NCI-H2227 (cell line): ENCODE data around the gene ZSWIM6.
"Not testable (repeated sequence)": the region's sequence is repeated elsewhere in the genome, so short reads cannot be mapped to it uniquely, and the experiment has no call there.

Source experiments
- DNase-seq: peaks from one replicate; lab custom pipeline; 2025; ENCODE audit not compliant: unreplicated experiment; lab: John Stamatoyannopoulos, UW

The ZSWIM6 gene

DNA sequence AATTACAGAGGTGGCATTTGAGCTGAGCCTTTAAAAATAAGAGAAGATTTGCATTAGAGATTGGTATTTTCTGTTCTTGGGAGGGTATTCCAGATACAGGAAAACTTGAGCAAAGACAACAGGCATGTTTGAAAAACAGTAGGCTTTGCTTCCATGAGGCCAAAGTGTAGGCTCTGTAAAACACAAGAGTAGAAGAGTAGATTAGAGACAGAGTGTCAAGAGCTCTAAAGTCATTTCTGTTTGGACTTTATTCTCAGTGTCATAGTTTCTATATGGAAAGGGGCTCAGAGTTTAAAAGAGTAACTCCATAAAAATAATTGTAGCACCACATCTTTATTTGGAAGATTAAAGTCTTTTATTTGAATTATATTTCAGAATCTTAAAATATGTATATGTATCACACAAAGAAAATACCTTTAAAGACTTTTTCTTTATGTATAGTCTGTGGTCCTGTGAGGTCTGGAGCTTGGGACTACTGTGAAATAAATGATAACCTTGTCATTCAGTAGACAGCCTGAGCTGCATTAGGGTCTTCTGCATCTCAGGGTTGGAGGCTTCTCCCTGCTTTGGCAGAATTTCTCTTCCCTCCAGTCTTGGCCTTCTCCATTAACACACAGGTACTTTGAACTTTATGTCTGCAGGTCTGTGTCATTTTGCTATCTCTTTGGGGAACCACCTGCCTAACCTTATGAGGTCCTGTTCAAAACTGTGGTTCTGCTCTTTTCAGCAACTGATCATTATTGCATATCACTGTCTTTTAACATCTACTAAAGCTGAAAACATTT is 73.6 kb downstream of the ZSWIM6 start:
- DNase-seq = no peak

DNA sequence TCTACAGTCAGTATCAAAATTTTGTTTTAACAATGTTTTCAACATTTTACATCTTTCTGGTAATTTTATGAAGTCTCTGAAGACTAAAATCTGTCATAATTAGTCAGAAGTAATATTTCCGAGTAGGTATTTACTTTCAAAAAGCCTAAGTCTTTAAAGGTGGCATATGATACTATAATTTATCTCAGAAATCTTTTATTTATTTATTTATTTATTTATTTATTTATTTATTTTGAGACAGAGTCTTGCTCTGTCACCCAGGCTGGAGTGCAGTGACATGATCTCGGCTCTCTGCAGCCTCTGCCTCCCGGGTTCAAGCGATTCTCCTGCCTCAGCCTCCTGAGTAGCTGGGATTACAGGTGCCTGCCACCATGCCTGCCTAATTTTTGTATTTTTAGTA is 74.4 kb downstream of the ZSWIM6 start:
- DNase-seq = not testable (repeated sequence)

DNA sequence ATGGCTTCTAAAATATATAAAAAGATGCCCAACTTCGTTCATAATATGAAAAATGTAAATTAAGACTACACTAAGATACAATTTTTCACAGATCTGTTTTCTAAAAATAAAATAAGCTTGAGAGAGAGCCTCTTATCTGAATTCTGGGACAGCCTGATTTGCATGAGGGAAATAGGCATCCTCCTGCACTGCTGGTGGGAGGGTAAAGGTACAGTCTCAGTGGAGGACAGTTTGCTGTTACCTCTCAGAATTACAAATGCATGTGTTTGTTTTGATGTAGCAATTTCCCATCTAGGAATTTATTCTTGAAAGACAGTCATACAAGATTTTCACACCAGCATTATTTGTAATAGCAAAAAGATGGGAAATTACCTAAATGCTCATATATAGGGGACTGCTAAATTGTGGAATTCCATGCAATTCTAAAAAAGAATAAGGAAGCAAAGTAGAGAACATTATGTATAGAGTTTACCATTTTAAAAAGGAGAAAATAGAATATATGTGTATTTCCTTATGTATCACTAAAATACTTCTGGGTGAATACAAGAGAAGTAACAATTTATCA is 75.7 kb downstream of the ZSWIM6 start:
- no peak for DNase-seq

DNA sequence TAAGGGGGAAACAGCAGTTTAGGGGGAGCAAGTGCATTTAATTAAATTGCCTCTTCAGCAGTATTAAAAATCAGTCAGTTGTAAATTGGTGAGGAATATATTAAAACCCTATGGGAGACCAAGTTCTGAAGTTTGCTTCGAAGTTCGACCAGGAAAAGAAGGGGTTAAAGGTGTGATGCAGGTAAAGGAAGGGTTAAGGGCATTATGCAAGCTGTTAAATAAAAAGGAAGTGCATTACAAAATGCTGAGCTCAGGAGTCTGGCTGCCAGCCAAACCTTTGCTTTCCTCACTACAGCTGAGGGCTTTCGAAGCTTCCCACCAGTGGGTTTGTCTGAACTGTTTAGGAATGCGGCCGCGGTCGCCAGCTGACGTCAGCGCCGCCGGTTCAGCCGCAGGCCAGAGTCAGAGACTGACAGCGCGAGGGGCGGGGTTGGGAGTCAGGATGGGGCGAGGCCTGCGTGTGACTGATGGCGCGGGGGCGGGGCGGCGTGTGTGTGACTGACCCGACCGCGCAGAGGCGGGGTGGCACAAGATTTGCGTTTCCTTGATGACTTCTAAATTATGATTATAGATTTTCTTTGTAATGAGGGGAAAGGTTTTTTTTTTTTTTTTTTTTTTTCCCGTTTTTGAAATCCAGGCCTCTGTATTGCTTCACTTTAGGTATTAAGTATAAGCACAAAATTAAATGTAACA is 76.6 kb downstream of the ZSWIM6 start:
- DNase-seq = peak; percentile 93

DNA sequence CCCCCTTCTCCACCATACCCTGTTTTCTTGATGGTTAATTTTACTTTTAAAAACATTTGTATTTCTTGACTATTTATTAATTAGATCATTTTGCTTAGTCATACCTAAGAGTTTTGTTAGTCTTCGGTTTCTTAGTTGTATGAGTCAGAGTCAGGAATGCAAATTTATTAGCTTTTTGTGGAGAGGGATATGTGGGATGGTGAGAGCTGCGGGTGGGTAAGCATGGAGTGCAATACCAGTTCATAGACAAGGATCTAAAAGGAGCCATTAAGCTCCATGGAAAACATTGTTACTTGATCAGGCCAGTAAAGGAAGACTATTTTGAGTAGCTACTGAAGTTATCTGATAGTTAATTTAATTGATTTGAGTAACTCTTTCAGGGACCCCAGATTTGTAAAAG is 77.5 kb downstream of the ZSWIM6 start:
- DNase-seq = no peak

DNA sequence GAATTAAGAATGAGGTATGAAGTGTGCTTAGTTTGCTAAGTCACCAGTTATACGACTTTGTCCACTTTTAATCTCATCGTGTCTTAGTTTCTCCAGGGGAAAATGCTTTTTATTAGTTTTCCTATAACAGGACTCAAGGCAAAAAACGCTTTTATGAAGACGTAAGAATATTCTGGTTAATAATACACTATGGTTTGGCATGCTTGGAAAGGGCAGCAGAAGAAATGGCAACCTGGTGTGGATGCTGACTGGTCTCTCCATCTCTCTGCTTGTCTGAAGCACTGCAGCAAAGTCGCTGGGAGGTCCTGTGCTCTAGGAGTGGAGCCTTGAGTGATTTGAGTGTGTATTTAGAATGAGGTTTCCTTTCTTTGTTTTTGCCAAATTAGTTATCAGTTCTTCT is 78.8 kb downstream of the ZSWIM6 start:
- DNase-seq = no peak

DNA sequence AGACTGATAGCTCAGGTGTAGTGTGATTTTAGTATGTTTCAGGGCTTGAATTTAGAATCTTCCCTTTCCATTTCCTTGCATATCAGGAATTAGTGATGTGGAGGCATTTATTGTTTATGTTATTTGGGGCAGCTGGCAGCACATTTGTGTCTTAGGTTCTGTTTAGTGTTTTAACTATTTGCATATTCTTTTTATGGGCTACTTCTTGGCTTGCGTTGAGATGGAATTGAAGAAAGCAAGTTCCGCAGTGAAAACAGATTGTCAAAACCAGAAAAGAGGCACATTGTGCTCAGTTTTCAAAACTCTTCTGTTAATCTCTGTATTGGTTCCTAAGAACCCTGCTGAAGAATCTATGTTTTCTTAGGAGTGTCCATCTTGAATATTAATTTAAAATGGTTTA is 80.3 kb downstream of the ZSWIM6 start:
- no peak for DNase-seq

DNA sequence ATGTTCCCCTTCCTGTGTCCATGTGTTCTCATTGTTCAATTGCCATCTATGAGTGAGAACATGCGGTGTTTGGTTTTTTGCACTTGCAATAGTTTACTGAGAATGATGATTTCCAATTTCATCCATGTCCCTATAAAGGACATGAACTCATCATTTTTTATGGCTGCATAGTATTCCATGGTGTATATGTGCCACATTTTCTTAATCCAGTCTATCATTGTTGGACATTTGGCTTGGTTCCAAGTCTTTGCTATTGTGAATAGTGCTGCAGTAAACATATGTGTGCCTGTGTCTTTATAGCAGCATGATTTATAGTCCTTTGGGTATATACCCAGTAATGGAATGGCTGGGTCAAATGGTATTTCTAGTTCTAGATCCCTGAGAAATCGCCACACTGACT is 81.1 kb downstream of the ZSWIM6 start:
- DNase-seq = not testable (repeated sequence)

DNA sequence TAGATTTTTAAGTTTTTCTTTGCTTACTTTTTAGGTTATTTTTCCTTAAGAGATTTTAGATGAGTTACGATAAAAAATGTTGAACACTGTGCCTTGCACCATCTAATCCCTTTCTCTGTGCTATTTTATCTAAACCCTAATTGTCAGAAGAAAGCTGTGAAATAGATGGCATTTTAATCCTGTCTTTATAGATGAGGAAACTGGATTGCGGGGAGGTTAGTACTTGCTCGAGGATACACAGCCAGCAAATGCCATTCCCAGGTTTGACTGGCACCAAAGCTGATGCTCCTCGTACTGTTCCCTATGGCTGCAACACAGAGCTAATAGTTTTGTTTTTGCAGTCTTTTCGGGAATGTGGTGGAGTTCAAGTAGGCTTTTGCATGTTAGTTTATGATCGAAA is 82.7 kb downstream of the ZSWIM6 start:
- DNase-seq = no peak

DNA sequence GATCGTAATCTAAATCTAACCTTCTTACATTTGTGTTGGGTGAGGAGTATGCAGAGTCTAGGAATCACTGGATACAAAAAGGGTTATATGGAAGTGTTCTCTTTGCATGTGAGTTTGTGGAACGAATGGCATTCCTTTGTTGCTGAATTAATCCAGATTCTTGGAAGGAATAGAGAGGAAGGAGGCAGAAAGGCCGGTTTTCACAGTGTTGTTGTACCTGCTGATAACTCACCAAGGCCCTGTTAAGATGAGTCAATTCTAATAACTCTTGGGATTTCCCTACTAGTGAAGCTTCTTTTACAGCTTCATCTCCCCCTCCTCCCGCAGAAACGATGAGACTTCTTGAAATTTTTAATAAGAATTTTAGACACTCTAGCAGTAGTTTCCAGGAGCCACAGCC is 84.0 kb downstream of the ZSWIM6 start:
- no peak for DNase-seq

DNA sequence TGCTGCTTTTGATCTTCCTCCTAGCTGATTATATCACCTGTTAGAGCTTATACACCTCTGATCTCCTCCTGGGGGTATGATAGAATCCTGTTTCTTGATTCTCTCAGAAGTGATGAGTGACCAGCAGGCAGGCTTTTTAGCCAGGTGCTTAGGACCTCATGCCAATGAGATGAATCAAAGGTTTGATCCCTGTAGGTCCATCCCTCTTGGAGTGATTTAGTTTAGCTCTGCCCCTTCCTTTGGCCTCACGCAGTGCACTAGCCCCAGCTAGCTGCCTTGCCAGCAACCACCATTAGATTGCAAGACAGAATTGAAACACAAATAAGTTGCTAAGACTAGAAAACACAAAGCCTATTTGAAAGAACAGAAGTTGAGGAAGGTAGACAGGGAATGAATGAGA is 84.4 kb downstream of the ZSWIM6 start:
- DNase-seq = no peak

DNA sequence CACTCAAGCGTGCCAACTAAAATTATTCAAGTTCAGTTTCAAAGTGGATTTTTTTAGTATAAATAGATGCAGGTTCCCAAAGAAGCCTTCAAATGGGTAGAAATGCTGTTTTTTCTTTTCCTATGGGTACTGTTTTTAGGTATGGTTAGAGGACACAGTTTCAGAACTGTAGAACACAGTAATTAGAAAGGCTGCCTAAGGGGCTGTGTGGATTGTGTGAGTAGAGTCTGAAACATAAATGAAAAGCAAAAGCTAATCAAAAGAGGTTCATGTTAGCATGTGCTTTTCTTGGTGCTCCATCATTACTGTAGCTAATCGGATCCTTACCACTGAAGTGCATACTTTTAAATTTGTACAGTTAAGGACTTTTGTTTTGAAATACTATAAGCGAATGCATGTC is 85.3 kb downstream of the ZSWIM6 start:
- DNase-seq = no peak

DNA sequence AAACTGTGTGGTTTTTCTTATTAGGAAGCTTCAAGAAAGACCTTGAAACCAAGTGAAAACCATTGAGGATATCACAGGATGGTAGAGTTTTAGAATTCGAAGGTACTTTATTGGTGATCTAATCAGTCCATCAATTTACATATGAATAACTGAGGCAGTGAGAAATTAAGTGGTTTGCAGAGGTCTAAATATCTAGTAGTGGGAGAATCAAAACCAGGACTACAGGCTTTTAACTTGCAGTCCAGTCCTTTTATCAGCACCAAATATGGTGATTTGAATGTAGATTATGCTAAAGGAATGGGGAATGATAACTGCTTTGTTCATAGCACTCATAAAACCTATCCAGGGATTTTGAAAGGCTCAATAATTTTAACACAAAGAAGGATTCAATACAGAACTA is 85.8 kb downstream of the ZSWIM6 start:
- no peak for DNase-seq

DNA sequence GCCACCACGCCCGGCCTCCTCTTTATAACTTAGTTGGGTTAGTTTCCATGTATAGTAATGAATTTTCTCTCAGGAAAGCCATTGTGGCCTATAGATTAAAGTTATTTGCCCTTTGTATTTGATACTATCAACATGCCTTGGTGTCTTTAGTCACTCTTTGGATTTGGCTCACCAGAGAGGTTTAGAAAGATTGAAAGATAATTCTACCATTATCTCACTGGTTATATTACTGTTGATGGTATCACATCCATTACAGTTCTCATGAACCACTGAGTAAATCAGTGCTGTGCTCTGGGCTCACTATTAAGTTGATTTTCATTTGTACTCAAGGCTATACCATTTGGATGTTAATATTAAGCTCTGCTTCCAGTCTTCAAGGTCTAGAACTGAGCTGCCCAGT is 87.0 kb downstream of the ZSWIM6 start:
- DNase-seq = no peak

DNA sequence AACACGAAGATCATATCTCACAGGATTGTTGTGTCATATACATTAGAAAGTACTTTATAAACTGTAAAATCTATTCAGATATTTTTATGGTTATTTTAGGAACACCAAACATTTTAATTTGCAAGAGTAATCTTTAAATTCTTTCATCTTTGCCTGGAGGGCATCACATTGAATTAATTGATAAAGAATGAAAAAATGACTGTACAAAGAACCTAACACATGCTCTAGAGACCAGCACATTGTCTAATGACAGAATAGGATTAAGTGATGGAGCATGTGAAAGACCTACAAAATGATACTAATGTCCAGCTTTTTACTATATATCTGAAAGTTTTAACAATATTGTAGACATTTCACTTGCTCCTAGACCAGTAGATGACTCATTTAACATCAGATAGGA is 88.0 kb downstream of the ZSWIM6 start:
- no peak for DNase-seq

DNA sequence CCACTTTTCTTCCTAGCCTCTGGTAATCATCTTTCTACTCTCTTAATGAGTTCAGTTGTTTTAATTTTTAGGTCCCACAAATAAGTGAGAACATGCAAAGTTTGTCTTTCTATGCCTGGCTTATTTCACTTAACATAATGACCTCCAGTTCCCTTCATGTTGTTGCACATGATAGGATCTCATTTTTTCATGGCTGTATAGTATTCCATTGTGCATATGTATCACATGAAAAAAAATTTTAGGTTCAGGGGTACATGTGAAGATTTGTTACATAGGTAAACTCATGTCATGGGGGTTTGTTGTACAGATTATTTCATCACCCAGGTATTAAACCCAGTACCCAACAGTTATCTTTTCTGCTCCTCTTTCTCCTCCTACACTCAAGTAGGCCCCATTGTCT is 89.2 kb downstream of the ZSWIM6 start:
- not testable (repeated sequence) for DNase-seq

DNA sequence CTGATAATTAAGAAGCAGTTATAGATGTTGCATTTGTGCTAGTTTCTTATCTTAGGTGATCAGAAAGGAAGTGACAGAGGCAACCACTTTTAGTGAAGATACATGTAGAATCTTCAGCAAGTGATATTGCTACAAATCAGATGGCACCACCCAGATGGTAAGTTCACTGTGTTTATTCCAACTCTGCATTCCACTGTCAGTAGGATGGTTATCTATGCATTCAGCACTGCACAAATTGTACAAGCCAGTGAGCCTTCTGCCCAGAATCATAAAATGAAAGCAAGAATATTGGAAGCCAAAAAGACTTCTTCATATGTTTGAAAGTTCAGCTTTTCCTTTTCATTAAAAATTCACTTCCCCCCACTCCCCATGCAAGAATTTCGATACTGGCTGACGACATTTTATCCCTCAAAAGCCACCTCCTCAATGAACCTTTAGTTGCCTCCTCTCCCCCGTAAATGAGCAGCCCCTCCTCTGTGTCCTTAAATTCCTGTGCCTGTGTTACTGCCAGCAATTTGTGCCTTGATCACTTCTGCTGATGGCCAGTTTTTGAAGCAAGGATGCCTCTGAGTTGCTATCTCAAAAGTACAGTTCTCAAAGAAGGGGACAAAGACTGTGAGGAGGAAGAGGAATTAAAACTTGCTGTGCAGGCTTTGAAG is 91.6 kb downstream of the ZSWIM6 start:
- DNase-seq = no peak

DNA sequence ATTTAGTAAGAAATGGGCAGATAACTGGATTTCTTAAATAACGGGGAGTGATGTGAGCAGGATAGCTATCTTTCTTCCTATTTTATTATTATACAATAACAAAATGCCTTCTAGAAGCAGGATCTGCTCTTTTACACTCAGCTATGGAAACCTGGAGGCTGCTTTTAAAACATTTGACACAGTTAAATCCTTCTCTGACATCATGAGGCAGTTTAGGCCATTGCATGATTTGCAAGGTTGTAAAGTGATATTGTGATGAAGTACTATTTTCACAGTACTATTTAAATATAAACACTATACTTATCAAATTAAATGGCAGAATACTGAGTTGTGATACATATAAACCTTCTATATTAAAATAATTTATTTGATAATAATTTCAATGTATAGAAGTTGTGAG is 93.9 kb downstream of the ZSWIM6 start:
- DNase-seq = no peak

DNA sequence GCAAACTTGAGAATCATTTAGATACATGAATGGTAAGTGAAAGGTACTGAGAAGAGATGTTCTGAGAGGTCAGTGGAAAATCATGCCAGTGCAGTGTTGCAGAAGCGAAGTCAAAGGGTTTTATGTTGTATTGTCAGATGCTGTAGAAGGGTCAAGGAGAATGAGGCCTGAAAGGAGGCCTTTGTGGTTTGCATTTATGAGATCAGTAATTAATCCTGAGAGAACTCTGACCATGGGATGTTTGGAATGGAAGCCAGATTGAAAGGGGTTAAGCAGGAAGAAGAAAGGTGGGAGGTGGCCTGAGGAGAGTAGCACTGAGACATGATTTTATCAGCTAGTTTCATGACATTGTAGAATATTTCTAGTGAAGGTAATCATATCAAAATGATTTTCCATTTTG is 97.8 kb downstream of the ZSWIM6 start:
- DNase-seq = no peak

DNA sequence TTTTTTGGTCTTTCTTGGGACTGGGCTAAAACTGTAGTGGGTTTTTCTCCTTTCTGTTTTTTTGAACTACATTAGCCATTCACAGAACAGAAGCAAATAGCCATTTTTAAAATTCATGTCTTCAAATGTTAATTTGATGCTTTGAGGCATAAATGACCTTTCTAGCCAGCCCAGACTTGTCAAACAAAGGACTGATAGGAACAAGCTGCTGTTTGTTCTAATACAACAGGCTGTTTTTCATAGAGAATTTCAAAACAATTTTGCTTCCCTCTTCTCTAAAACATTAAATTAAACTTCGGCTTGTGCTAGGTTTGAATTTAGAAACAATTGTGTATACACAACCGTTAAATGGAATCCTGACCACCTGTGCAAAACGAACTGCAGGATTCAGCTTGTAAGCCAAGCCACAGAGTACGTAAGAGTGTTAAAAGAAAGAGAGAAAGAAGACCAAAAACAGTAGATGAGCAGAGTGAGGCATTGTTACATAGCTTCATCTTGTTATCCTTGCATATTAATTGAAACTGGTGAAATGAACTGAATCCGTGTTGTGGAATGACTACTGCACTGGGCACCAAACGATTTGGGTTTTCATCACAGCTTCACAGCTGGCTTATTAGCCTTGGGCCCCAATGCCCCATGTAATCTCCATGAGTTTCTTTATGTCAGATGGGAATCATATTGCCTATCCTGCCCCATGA is 100.0 kb downstream of the ZSWIM6 start:
- no peak for DNase-seq

DNA sequence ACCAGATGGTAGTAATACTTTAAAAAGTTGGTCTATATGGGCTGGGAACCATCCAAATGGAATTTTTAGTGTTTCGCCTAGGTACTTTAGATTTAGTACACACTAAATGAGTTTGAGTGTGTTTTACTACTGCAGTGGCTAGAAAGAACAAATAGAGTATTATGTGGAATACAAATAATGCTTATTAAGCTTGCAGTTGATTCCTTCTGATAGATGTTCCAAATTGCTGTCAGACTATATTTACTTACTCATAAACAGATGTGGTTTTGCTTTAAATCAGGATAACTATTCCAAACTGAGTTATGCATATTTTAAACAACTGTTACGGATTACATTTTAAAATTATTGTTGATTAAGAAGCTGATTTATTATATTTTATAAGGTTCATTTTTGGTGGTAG is 103.3 kb downstream of the ZSWIM6 start:
- DNase-seq = no peak
